ENCODE data around the gene ADPRHL1.
"Not testable (repeated sequence)": the region's sequence is repeated elsewhere in the genome, so short reads cannot be mapped to it uniquely, and the experiment has no call there.

The ADPRHL1 gene

DNA sequence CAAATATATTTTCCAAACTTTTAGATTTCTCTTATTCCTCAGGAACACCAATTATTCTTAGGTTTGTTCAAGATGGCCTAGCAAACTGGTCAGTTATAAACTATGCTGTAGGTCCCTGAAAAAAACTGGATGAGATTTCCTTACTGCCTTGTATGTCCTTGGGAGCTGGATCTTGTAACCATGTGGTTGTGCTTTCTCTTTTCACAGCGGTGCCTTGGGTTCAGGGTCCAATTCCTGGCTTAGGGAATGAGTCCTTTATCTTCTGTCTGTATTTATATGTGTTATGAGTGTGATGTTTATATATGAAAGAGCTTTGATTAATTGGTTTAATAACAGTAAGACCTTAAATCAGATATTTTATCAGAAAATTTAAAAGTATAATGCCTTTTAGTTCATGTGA, 65.9 kb downstream of the ADPRHL1 start:
- DNase-seq (ENCODE audit: insufficient read length, low spot score): no peak
- TF ChIP-seq, protein P1, sequence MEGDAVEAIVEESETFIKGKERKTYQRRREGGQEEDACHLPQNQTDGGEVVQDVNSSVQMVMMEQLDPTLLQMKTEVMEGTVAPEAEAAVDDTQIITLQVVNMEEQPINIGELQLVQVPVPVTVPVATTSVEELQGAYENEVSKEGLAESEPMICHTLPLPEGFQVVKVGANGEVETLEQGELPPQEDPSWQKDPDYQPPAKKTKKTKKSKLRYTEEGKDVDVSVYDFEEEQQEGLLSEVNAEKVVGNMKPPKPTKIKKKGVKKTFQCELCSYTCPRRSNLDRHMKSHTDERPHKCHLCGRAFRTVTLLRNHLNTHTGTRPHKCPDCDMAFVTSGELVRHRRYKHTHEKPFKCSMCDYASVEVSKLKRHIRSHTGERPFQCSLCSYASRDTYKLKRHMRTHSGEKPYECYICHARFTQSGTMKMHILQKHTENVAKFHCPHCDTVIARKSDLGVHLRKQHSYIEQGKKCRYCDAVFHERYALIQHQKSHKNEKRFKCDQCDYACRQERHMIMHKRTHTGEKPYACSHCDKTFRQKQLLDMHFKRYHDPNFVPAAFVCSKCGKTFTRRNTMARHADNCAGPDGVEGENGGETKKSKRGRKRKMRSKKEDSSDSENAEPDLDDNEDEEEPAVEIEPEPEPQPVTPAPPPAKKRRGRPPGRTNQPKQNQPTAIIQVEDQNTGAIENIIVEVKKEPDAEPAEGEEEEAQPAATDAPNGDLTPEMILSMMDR (IDR thresholded peaks at IDR 0.05; ENCODE audit: insufficient read depth, missing control alignments): no peak
- no peak for FAIRE-seq

DNA sequence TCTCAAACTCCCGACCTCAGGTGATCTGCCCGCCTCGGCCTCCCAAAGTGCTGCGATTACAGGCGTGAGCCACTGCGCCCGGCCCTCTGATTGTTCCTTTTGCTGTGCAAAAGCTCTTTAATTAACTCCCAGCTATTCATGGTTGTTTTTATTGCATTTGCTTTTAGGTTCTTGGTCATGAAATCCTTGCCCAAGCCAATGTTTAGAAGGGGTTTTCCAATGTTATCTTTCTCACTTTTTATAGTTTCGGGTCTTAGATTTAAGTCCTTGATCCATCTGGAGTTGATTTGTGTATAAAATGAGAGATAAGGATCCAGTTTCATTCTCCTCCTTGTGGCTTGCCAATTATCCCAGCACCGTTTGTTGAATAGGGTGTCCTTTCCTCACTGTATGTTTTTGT, 70.2 kb downstream of the ADPRHL1 start:
- FAIRE-seq: no peak
- no peak for DNase-seq (ENCODE audit: insufficient read length, low spot score)
- TF ChIP-seq, protein P1 (IDR thresholded peaks at IDR 0.05; ENCODE audit: insufficient read depth, missing control alignments): no peak

DNA sequence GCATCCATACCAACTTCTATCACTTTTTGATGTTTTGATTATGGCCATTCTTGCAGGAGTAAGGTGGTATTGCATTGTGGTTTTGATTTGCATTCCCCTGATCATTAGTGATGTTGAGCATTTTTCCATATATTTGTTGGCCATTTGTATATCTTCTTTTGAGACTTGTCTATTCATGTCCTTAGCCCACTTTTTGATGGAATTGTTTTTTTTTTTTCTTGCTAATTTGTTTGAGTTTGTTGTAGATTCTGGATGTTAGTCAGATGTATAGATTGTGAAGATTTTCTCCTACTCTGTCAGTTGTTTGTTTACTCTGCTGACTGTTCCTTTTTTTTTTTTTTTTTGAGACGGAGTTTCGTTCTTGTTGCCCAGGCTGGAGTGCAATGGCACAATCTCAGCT, 70.7 kb downstream of the ADPRHL1 start:
- not testable (repeated sequence) for DNase-seq (ENCODE audit: insufficient read length, low spot score); FAIRE-seq

DNA sequence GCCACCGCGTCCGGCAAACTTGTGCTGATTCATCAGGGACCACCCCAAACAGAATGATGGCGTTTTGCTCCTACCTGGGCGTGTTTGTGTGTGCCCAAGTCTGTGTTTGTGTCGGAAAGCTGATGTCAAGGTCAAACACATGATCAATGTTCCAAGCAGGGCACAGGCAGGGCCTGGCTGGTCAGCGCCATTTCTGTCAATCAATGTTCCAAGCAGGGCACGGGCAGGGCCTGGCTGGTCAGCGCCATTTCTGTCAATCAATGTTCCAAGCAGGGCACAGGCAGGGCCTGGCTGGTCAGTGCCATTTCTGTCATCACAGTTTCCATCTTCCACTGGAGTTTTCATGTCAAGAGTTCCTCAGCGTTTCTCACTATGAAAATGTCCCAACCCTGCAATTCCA, 74.5 kb downstream of the ADPRHL1 start:
- DNase-seq (ENCODE audit: insufficient read length, low spot score): no peak
- FAIRE-seq: no peak
- TF ChIP-seq, protein P1 (IDR thresholded peaks at IDR 0.05; ENCODE audit: insufficient read depth, missing control alignments): no peak

DNA sequence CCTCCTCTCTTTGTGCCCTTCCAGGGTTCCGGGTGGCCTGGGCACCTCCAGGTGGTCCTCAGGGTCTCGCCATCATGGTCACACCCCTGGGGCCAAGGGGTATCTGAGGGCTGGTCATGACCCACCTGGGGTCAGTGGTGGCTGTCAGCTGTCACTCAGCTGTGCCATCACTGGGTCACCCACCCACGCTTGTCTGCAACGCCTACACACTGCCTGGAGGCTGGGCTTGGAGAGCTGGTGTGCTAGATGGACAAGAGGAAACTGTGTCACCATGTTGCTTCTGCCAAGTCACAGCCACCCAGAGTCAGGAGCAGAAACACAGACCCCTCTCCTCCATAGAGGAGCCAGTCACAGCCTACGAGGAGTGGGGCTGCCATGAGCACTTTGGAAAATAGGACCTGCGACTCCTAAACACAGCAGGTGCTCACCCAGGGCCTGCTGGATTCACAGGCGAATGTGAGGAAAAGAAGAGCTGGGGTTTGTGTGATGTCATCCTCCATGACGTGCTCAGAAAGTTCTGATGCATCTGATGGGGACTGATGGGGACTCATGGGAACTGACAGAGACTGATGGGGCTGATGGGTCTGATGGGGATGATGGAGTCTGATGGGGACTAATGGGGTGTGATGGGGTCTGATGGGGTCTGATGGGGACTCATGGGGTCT, 78.6 kb downstream of the ADPRHL1 start:
- TF ChIP-seq, protein P1 (IDR thresholded peaks at IDR 0.05; ENCODE audit: insufficient read depth, missing control alignments): no peak
- DNase-seq (ENCODE audit: insufficient read length, low spot score): no peak
- no peak for FAIRE-seq

DNA sequence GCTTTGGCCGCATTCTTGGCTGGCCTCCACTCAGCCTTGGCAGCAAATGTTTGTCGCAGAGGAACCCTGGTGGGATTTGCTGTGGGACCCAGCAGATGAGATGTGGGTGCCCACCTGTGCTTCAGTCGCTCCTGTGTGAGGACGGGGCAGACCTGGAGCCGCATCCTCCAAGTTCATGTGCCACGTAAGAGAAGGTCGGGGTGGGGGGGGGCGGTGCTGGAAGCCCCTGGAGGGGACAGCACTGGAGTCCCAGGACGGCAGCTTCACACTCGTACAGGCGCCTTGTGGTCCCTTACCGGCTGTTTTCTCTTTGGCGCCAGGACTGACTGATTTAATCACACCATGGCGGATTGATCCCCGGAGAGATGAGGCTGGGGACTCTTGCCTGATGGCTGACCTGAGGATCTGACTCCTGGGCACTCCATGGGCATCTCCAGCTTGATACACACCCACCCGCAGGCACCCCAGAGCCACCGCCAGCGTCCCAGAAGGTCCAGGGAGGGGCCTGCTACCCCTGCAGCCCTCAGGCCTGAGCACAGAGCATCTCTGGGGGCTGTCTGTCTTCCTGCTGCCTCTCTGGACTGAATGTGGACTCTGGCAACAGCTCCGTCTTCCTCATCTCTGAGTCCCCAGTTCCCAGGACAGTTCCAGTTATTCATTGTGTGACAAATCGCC, 79.3 kb downstream of the ADPRHL1 start:
- DNase-seq (ENCODE audit: insufficient read length, low spot score): no peak
- FAIRE-seq: no peak
- TF ChIP-seq, protein P1 (IDR thresholded peaks at IDR 0.05; ENCODE audit: insufficient read depth, missing control alignments): no peak

DNA sequence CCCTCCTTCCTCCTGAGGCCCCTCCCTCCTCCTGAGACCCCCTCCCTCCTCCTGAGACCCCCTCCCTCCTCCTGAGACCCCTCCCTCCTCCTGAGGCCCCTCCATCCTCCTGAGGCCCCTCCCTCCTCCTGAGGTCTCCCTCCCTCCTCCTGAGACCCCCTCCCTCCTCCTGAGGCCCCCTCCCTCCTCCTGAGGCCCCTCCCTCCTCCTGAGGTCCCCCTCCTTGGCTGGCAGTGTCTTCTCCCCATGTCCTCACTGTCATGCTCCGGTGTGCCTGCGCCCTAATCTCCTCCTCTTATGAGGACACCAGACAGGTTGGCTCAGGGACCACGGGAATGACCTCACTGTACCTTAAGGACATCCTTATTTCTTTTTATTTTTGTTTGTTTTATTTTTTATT, 81.6 kb downstream of the ADPRHL1 start:
- DNase-seq (ENCODE audit: insufficient read length, low spot score); FAIRE-seq: not testable (repeated sequence)

DNA sequence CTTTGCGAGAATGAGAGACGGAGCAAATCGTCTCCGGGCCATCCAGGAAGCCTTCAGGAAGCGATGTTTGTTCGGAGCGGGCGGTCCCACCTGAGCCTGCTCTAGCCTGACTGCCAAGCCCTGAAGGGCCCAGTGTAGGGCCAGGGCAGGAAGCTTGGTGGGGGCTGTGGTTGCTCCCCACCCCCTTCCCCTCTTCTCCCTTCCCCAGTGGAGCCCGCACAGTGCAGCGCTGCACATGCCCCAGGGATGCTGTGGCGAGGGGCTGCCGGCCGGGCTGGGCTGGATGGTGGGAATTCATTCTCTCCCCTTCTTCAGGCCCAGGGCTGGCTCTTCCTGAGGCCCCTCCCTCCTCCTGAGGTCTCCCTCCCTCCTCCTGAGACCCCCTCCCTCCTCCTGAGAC, 82.2 kb downstream of the ADPRHL1 start:
- FAIRE-seq: no peak
- no peak for DNase-seq (ENCODE audit: insufficient read length, low spot score)
- TF ChIP-seq, protein P1 (IDR thresholded peaks at IDR 0.05; ENCODE audit: insufficient read depth, missing control alignments): no peak
